Testis (tissue), 2 donors: ENCODE measurements around the gene PLEKHD1.

Experiments used
- POLR2A ChIP-seq: fragments of 450-650 bp; IDR thresholded peaks from one replicate; pipeline ENCODE4 v1.6.1; 2017; ENCODE audit warnings: antibody characterized with exemption, mild to moderate bottlenecking, moderate library complexity
- TF ChIP-seq, protein P1 (sequence below), 3 experiments: fragments of 450-650 bp in 2 of 3; fragments of 200-600 bp in 1 of 3; sonication (generic) in 1 of 3; IDR thresholded peaks; one replicate each; pipeline ENCODE4 v1.5.1; 2016 to 2019; ENCODE audit warnings: antibody characterized with exemption in 3 of 3, mild to moderate bottlenecking in 2 of 3, moderate library complexity in 1 of 3

DNA sequence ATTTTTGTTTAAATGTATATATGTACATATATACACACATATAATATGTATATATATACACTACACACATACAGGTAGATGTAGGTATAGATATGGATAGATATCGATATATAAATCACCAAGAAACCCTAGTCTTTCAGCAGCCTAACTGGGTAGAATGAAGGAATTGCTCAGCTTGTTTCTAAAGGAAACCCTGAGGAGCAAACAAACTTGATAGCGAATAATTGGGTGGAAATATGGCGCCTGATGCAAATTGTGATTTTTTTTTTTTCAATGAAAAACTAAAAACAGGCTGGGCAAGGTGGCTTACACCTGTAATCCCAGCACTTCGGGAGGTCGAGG, 90.4 kb downstream of the PLEKHD1 start:
- TF ChIP-seq, protein P1, sequence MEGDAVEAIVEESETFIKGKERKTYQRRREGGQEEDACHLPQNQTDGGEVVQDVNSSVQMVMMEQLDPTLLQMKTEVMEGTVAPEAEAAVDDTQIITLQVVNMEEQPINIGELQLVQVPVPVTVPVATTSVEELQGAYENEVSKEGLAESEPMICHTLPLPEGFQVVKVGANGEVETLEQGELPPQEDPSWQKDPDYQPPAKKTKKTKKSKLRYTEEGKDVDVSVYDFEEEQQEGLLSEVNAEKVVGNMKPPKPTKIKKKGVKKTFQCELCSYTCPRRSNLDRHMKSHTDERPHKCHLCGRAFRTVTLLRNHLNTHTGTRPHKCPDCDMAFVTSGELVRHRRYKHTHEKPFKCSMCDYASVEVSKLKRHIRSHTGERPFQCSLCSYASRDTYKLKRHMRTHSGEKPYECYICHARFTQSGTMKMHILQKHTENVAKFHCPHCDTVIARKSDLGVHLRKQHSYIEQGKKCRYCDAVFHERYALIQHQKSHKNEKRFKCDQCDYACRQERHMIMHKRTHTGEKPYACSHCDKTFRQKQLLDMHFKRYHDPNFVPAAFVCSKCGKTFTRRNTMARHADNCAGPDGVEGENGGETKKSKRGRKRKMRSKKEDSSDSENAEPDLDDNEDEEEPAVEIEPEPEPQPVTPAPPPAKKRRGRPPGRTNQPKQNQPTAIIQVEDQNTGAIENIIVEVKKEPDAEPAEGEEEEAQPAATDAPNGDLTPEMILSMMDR (IDR thresholded peaks at IDR 0.05), result no peak
- TF ChIP-seq POLR2A, result no peak
